Retinal pigment epithelial cell (primary cell): ENCODE data around the gene SPATA2.

Experiments
- DNase-seq: peaks from one replicate; pipeline ENCODE4 v3.0.0-alpha.2; 2010; ENCODE audit warnings: low read depth
- H3K4me3 ChIP-seq: 2 replicates; pipeline ENCODE4 v1.5.1; 2011; ENCODE audit warnings: mild to moderate bottlenecking, low read length, control low read depth, moderate library complexity
- CTCF ChIP-seq: conservative IDR thresholded peaks from 2 replicates; pipeline ENCODE4 v1.5.1; 2011; ENCODE audit warnings: low read depth, low read length, control low read depth, inconsistent platforms

The SPATA2 gene

DNA sequence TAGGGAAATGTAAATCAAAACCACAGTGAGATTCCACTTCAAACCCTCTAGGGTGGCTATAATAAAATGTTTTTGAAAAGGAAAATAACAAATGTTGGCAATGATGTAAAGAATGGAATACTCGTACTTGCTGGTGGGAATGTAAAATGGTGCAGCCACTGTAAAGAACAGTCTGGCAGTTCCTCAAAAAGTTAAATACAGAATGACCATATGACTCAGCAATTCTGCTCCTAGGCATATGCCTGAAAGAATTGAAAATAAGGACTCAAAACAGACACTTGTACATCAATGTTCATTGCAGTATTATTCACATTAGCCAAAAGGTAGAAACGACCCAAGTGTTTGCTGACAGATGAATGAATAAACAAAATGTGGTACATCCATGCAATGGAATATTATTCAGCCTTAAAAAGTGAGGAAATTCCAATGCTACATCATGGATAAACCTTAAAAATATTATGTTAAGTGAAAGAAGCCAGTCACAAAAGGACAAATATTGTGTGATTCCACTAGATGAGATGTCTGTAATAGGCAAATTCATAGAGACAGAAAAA, 10.6 kb upstream of the SPATA2 start:
- TF ChIP-seq CTCF, result no peak
- no peak for DNase-seq
- H3K4me3 ChIP-seq, result no peak overlapping the region

DNA sequence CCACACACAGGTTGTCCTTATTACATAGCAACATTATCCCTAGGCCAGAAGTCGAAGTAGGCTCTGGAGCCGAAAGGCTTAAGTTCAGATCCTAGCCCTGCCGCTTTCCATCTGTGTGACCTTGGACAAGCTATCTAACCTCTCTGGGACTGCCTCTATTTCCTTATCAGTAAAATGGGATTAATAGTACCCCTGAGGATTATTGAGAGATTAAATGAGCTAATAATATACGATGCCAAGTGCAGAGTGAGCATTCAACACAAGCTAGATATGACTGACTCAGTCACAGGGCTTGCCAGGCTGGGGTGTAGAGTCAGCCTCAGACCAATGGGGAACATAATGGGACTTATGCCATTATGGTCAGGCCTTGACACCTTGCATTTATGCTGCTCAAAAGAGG, 8.9 kb upstream of the SPATA2 start:
- no peak for DNase-seq
- TF ChIP-seq CTCF, result no peak
- H3K4me3 ChIP-seq, result no peak overlapping the region

DNA sequence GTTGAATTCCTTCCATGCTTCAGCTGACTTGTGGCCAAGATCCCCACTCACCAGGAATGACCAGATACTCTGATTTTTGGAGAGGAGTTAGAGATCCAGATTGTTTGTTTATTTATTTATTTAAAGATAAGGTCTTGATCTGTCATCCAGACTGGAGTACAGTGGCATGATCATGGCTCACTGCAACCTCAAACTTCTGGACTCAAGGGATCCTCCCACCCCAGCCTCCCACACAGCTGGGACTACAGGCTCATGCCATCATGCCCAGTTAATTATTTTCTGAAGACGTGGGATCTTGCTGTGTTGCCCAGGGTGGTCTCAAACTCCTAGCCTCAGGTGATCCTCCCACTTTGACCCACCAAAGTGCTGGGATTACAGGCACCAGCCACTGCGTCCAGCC, 4.1 kb upstream of the SPATA2 start:
- TF ChIP-seq CTCF, result no peak
- DNase-seq, result no peak
- H3K4me3 ChIP-seq, result no peak overlapping the region

DNA sequence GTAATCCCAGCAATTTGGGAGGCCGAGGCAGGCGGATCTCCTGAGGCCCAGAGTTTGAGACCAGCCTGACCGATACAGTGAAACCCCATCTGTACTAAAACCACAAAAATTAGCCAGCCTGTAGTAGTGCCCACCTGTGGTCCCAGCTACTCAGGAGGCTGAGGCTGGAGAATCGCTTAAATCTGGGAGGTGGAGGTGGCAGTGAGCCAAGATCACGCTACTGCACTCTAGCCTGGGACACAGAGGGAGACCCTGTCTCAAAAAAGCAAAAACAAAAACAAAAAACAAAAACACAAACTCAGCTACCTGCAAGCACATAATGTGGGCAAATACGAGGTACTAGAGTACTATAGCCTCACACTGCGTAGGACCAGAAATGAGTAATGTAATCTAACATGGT, 3.7 kb upstream of the SPATA2 start:
- H3K4me3 ChIP-seq, result no peak overlapping the region
- no peak for TF ChIP-seq CTCF
- DNase-seq, result no peak

- no peak overlapping the region for H3K4me3 ChIP-seq
- no peak for TF ChIP-seq CTCF
- DNase-seq, result no peak
Observed at GRCh38 chr20:49918446-49918845, 3.1 kb upstream of the SPATA2 start.

DNA sequence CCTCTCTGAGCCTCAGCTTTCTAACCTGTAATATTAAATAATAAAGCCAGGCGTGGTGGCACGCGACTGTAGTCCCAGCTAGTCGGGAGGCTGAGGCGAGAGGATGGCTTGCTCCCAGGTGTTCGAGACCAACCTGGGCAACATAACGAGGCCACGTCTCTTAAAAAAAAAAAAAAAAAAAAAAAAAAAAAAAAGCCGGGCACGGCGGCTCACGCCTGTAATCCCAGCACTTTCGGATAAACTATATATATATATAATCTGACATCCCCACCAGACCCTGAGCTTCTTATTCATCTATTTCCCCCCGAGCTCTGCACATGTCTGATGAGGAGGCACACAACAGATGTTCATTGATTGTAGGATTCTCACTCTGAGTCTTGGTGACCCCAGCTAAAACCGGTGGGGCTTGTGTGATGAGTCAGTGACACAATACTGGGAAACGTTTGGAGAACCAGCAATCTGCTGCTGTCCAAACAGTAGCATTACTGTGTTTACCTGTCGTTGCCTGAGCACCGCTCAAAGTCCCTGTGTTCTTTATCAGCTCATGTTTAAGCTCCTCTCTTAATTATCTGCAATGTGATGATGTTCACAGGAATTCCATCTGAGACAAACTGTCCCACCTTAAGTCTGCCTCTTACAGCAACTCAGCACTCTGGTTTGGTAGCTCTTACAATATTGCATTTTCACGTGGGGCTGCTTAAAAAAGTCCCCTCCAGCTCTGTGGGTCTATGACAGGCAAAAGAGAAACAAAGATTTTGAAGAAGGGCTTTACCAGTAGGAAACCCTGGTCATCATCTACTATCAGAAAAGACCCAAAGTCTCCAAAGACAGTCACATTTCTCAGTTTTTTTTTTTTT, 1.0 kb upstream of the SPATA2 start:
- no peak for DNase-seq
- peak overlapping the region; percentile 78 for H3K4me3 ChIP-seq
- TF ChIP-seq CTCF, result no peak

- H3K4me3 ChIP-seq, result peak overlapping the region; percentile 78
- no peak for TF ChIP-seq CTCF
- DNase-seq, result no peak
Observed at GRCh38 chr20:49915118-49915379, 280 bp downstream of the SPATA2 start.
